AG10803 (cell line): Measurements from ENCODE around the gene ATP5F1A.

Experiments
- DNase-seq: peaks from one replicate; pipeline ENCODE4 v3.0.0; 2010; ENCODE audit warnings: low read depth
- H3K4me3 ChIP-seq: 2 replicates; pipeline ENCODE4 v1.5.1; 2011; ENCODE audit warnings: mild to moderate bottlenecking, low read length, control low read depth
- CTCF ChIP-seq: conservative IDR thresholded peaks from 2 replicates; pipeline ENCODE4 v1.5.1; 2011; ENCODE audit warnings: mild to moderate bottlenecking, low read length, control low read depth, inconsistent platforms

ATP5F1A gene

GRCh38 chr18:46068763-46069162 is 29.3 kb downstream of the ATP5F1A start:
- DNase-seq, result no peak
- H3K4me3 ChIP-seq, result no peak overlapping the region

GRCh38 chr18:46067438-46068007 is 30.6 kb downstream of the ATP5F1A start:
- no peak for TF ChIP-seq CTCF
- no peak for DNase-seq
- no peak overlapping the region for H3K4me3 ChIP-seq

More at GRCh38 chr18:46068763-46069162, 29.3 kb downstream of the ATP5F1A start:
- TF ChIP-seq CTCF, result no peak

- no peak for TF ChIP-seq CTCF
- no peak overlapping the region for H3K4me3 ChIP-seq
- no peak for DNase-seq
These were observed 35.3 kb downstream of the ATP5F1A start for GRCh38 chr18:46062781-46063180.

- DNase-seq, result no peak
- no peak overlapping the region for H3K4me3 ChIP-seq
- no peak for TF ChIP-seq CTCF
These were observed 36.3 kb downstream of the ATP5F1A start for GRCh38 chr18:46061796-46062195.

- TF ChIP-seq CTCF, result no peak
- no peak for DNase-seq
These were observed 36.7 kb downstream of the ATP5F1A start for GRCh38 chr18:46061387-46061786.

GRCh38 chr18:46060359-46060841 is 37.7 kb downstream of the ATP5F1A start:
- no peak overlapping the region for H3K4me3 ChIP-seq
- TF ChIP-seq CTCF, result no peak
- DNase-seq, result no peak

More at GRCh38 chr18:46061387-46061786, 36.7 kb downstream of the ATP5F1A start:
- no peak overlapping the region for H3K4me3 ChIP-seq

GRCh38 chr18:46055838-46056230 is 42.3 kb downstream of the ATP5F1A start:
- no peak overlapping the region for H3K4me3 ChIP-seq
- TF ChIP-seq CTCF, result no peak
- no peak for DNase-seq
